CD4-positive, alpha-beta memory T cell (primary cell): ENCODE results near the gene PKN2. TPM values are rescaled to one million over a fixed set of nuclear protein-coding genes. Genes with fewer than 3 reads are reported as not detected.

Experiments used
- CTCF ChIA-PET: fragments of 350-600 bp; sonication (Branson Sonifier 250); formaldehyde crosslinking; loops from one replicate; lab custom pipeline; 2021; ENCODE audit warnings: inconsistent platforms; ENCODE audit not compliant: partially characterized antibody; lab: Charles Lee
- POLR2A ChIA-PET: fragments of 350-600 bp; sonication (Branson Sonifier 250); formaldehyde crosslinking; loops from one replicate; lab custom pipeline; 2021; ENCODE audit not compliant: partially characterized antibody; lab: Charles Lee
- DNase-seq, 5 donors: peaks; one replicate each; pipeline versions ENCODE4 v3.0.0 to v3.0.0-alpha.2; 2020 to 2022; ENCODE audit warnings: mixed read lengths in 1 of 5
- H3K27ac ChIP-seq: one replicate; pipeline ENCODE4 v1.7.0; 2013; ENCODE audit warnings: low read depth, low read length
- H3K27me3 ChIP-seq: 2 replicates; pipeline ENCODE4 v1.7.0; 2013; ENCODE audit warnings: mild to moderate bottlenecking, low read length, moderate library complexity; ENCODE audit not compliant: insufficient read depth
- H3K36me3 ChIP-seq: 2 replicates; pipeline ENCODE4 v1.7.0; 2013; ENCODE audit warnings: mild to moderate bottlenecking, low read length, moderate library complexity; ENCODE audit not compliant: insufficient read depth
- H3K4me1 ChIP-seq: 2 replicates; pipeline ENCODE4 v1.7.0; 2013; ENCODE audit warnings: mild to moderate bottlenecking, low read length, moderate library complexity; ENCODE audit not compliant: insufficient read depth
- H3K4me3 ChIP-seq, 2 donors: one replicate each; pipeline ENCODE4 v1.7.0; 2013; ENCODE audit warnings: low read length in 2 of 2, mild to moderate bottlenecking in 1 of 2
- H3K9me3 ChIP-seq, 2 donors: one replicate each; pipeline ENCODE4 v1.7.0; 2013; ENCODE audit warnings: low read length in 2 of 2, control low read depth in 1 of 2; ENCODE audit not compliant: control insufficient read depth in 1 of 2
- H3K27ac Mint-ChIP-seq, 7 donors: one replicate each; pipeline ENCODE4 v1.8.0; 2020 to 2021; ENCODE audit warnings: mixed read lengths in 7 of 7, mild to moderate bottlenecking in 6 of 7, inconsistent platforms in 3 of 7, moderate library complexity in 3 of 7
- H3K27me3 Mint-ChIP-seq, 2 donors: one replicate each; pipeline ENCODE4 v1.8.0; 2020 to 2021; ENCODE audit warnings: mixed read lengths in 2 of 2
- H3K36me3 Mint-ChIP-seq, 2 donors: one replicate each; pipeline ENCODE4 v1.8.0; 2020 to 2021; ENCODE audit warnings: mixed read lengths in 2 of 2, inconsistent platforms in 1 of 2, mild to moderate bottlenecking in 1 of 2
- H3K4me1 Mint-ChIP-seq, 4 donors: one replicate each; pipeline ENCODE4 v1.8.0; 2020 to 2021; ENCODE audit warnings: mixed read lengths in 4 of 4, mild to moderate bottlenecking in 1 of 4
- H3K4me3 Mint-ChIP-seq, 8 donors: one replicate each; pipeline ENCODE4 v1.8.0; 2020 to 2021; ENCODE audit warnings: mixed read lengths in 8 of 8, mild to moderate bottlenecking in 7 of 8, moderate library complexity in 6 of 8, inconsistent platforms in 3 of 8
- H3K9me3 Mint-ChIP-seq, 8 donors: one replicate each; pipeline ENCODE4 v1.8.0; 2020 to 2021; ENCODE audit warnings: mixed read lengths in 8 of 8, mild to moderate bottlenecking in 5 of 8, inconsistent platforms in 3 of 8, moderate library complexity in 1 of 8
- intact Hi-C: fragments of 100-400 bp; cut with micrococcal nuclease; formaldehyde crosslinking; loops from one replicate; pipeline ENCODE4 v1.15.1; 2023
- polyA plus RNA-seq, 2 donors: library from polyadenylated mRNA; unstranded; fragments of 300-500 nt; fragmentation: Illumina TruSeq; gene quantifications; one replicate each; pipeline ENCODE4 v1.2.3, GENCODE V29; 2021
- total RNA-seq, 2 experiments: library from RNA; stranded (reverse); gene quantifications; one replicate each; pipeline ENCODE4 v1.2.3, GENCODE V29; 2021

PKN2 gene
- total and polyA plus RNA-seq, 4 experiments from 2014 or later, result 6.0 to 42.0 (median 23.3) TPM

DNA sequence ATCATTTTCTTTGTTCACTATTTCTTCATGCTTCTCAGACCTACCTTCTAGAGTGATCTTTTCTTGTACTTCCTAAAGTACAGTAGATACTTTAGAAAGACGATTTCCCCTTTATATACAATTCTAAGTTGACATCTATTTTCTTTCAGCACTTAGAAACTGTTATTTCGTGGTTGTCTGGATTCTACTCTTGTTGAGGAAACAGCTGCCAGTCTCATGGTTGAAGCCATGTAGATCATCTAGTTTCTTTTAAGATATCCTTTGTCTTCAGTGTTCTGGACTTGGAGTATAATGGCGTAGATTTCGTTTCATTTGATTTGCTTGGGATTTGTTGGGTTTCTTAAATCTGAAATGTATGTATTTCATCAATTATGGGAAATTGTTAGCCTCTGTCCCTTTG, 67.6 kb downstream of the PKN2 start:
- H3K27ac Mint-ChIP-seq, result no peak overlapping the region
- peaks cover 0 to 8% (median 4%) of the 10 kb centered on the region in 4 donors for H3K4me1 Mint-ChIP-seq
- H3K9me3 Mint-ChIP-seq, result peaks cover 0 to 3% (median 0%) of the 10 kb centered on the region in 8 donors
- peaks cover 8 to 22% of the 10 kb centered on the region in 2 donors for H3K36me3 Mint-ChIP-seq
- no peaks in the 10 kb centered on the region for H3K4me1 ChIP-seq
- no peaks in the 10 kb centered on the region for H3K36me3 ChIP-seq
- CTCF ChIA-PET, result no interaction called here
- H3K4me3 Mint-ChIP-seq, result no peak overlapping the region
- no peaks in the 10 kb centered on the region for H3K9me3 ChIP-seq
- H3K27me3 ChIP-seq, result no peaks in the 10 kb centered on the region
- no peaks in the 10 kb centered on the region for H3K27me3 Mint-ChIP-seq
- no peak overlapping the region for H3K27ac ChIP-seq
- no peak for DNase-seq
- intact Hi-C loops, result no loop called here
- POLR2A ChIA-PET, result no interaction called here
- H3K4me3 ChIP-seq, result no peak overlapping the region

DNA sequence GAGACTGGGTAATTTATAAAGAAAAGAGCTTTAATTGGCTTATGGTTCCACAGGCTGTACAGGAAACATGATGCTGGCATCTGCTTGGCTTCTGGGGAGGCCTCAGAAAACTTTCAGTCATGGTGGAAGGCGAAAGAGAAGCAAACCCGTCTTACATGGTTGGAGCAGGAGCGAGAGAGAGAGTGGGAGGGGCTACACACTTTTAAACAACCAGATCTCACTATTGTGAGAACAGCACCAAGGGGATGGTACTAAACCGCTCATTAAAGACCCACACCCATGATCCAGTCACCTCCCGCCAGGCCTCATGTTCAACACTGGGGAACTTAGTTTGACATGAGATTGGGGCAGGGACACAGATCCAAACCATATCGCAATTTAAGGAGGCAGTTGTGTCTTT, 69.4 kb downstream of the PKN2 start:
- POLR2A ChIA-PET, result interaction anchor here (1.2 kb wide), 1 partner anchor 17 kb away, joined by 3 read pairs; no protein-coding TSS in a partner anchor
- Mint-ChIP-seq H3K36me3 (peaks cover 11 to 23% of the 10 kb centered on the region in 2 donors), H3K27me3 (no peaks in the 10 kb centered on the region), H3K9me3 (peaks cover 0 to 3% (median 0%) of the 10 kb centered on the region in 8 donors), H3K4me3 (no peak overlapping the region), H3K27ac (peak overlapping the region in 1 of 7 donors; percentile 36), H3K4me1 (peaks cover 0 to 8% (median 4%) of the 10 kb centered on the region in 4 donors)
- no peak overlapping the region for H3K4me3 ChIP-seq
- intact Hi-C loops, result no loop called here
- CTCF ChIA-PET, result interaction anchor here (0.6 kb wide), 1 partner anchor 523 kb away, joined by 3 read pairs; no protein-coding TSS in a partner anchor
- no peaks in the 10 kb centered on the region for H3K4me1 ChIP-seq
- H3K27me3 ChIP-seq, result no peaks in the 10 kb centered on the region
- H3K9me3 ChIP-seq, result no peaks in the 10 kb centered on the region
- no peak overlapping the region for H3K27ac ChIP-seq
- DNase-seq, result no peak
- no peaks in the 10 kb centered on the region for H3K36me3 ChIP-seq

DNA sequence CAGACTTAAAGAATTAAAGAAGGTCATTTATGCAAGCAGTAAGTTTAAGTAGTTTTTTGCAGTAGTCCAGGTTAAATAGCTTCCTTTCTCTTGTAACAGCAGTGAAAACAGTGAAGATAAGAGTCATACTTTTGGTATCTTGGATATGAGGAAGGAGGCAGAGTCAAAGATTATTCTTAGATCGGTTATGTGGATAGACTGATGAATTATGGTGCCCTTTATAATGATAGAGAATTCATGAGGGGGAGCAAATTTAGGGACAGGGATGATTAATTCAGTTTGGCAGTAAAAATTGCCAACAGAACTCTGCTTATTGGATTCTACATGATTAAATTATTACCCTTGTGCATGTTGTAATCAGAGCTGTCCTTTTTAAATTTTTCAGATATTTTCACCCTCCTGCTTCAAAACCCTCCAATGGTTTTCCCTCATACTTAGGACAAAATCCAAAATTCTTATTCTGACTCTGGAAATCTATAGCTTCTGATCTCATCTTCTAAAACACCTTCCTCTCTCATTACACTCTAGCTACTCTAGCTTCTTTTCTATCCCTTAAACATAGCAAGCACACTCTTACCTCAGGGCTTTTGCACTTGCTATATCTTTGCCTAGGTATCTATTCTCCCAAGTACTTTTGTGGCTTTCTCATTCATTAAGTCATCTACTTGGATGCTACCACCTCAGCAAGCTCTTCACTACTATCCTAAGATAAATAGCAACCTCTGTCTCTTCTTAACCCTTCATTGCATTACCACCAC, 79.8 kb downstream of the PKN2 start:
- Mint-ChIP-seq H3K9me3 (no peaks in the 10 kb centered on the region), H3K4me3 (no peak overlapping the region), H3K27ac (peak overlapping the region in 4 of 7 donors; percentile 2 to 83 (median 9)), H3K4me1 (peaks cover 4 to 25% (median 11%) of the 10 kb centered on the region in 4 donors), H3K27me3 (no peaks in the 10 kb centered on the region), H3K36me3 (peaks cover 27 to 31% of the 10 kb centered on the region in 2 donors)
- Histone ChIP-seq H3K27me3 (no peaks in the 10 kb centered on the region), H3K9me3 (no peaks in the 10 kb centered on the region), H3K36me3 (peaks cover 3% of the 10 kb centered on the region), H3K27ac (no peak overlapping the region), H3K4me3 (no peak overlapping the region), H3K4me1 (no peaks in the 10 kb centered on the region)
- ChIA-PET CTCF (no interaction called here), POLR2A (no interaction called here)
- DNase-seq, result no peak
- intact Hi-C loops, result loop anchor here (10.0 kb wide), 1 partner anchor 109 kb away; no protein-coding TSS in a partner anchor

DNA sequence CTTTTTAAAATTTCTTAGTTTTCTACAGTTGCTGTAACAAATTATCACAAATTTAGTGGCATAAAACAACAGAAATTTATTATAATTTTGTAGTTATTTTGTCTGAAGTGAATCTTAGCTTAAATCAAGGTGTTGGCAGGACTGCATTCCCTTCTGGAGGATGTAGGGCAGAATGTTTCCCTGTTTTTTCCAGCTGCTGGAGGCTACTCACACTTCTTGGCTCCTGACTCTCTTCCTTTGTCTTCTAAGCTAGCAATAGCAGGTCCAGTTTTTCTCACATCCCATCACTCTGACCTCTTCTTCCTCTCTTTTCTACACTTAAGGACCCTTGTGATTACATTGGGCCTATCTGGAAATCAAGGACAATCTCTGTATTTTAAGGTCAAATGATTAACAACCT, 84.1 kb downstream of the PKN2 start:
- no peaks in the 10 kb centered on the region for H3K9me3 Mint-ChIP-seq
- POLR2A ChIA-PET, result no interaction called here
- peaks cover 33 to 36% of the 10 kb centered on the region in 2 donors for H3K36me3 Mint-ChIP-seq
- no peaks in the 10 kb centered on the region for H3K27me3 Mint-ChIP-seq
- peaks cover 4 to 22% (median 8%) of the 10 kb centered on the region in 4 donors for H3K4me1 Mint-ChIP-seq
- peaks cover 4% of the 10 kb centered on the region for H3K36me3 ChIP-seq
- H3K27me3 ChIP-seq, result no peaks in the 10 kb centered on the region
- CTCF ChIA-PET, result no interaction called here
- intact Hi-C loops, result loop anchor here (10.0 kb wide), 1 partner anchor 113 kb away; no protein-coding TSS in a partner anchor
- DNase-seq, result no peak
- peak overlapping the region in 3 of 7 donors; percentile 48 to 75 (median 50) for H3K27ac Mint-ChIP-seq
- H3K4me3 ChIP-seq, result no peak overlapping the region
- H3K4me1 ChIP-seq, result no peaks in the 10 kb centered on the region
- H3K27ac ChIP-seq, result no peak overlapping the region
- no peak overlapping the region for H3K4me3 Mint-ChIP-seq
- no peaks in the 10 kb centered on the region for H3K9me3 ChIP-seq

DNA sequence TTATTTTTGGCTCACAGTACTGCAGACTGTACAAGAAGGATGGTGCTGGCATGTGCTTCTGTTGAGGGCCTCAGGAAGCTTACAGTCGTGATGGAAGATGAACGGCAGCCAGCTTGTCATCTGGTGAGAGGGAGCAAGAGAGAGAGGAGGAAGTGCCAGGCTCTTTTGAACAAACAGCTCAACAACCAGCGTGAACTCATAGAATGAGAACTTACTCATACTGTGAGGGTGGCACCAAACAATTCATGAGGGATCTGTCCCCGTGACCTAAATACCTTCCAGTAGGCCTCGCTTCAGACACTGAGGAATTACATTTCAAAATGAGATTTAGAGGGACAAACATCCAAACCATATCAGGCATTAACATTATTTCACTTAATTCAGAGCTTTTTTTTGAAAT, 84.7 kb downstream of the PKN2 start:
- Histone ChIP-seq H3K36me3 (peaks cover 4% of the 10 kb centered on the region), H3K9me3 (no peaks in the 10 kb centered on the region), H3K27me3 (no peaks in the 10 kb centered on the region), H3K27ac (no peak overlapping the region), H3K4me3 (no peak overlapping the region), H3K4me1 (no peaks in the 10 kb centered on the region)
- CTCF ChIA-PET, result interaction anchor here (0.9 kb wide), 1 partner anchor 109 kb away, joined by 3 read pairs; no protein-coding TSS in a partner anchor
- DNase-seq, result no peak
- Mint-ChIP-seq H3K9me3 (no peaks in the 10 kb centered on the region), H3K4me3 (no peak overlapping the region), H3K36me3 (peaks cover 34 to 40% of the 10 kb centered on the region in 2 donors), H3K4me1 (peaks cover 0 to 16% (median 7%) of the 10 kb centered on the region in 4 donors), H3K27ac (peak overlapping the region in 4 of 7 donors; percentile 48 to 73 (median 60)), H3K27me3 (no peaks in the 10 kb centered on the region)
- intact Hi-C loops, result loop anchor here (10.0 kb wide), 1 partner anchor 114 kb away; no protein-coding TSS in a partner anchor
- POLR2A ChIA-PET, result no interaction called here

DNA sequence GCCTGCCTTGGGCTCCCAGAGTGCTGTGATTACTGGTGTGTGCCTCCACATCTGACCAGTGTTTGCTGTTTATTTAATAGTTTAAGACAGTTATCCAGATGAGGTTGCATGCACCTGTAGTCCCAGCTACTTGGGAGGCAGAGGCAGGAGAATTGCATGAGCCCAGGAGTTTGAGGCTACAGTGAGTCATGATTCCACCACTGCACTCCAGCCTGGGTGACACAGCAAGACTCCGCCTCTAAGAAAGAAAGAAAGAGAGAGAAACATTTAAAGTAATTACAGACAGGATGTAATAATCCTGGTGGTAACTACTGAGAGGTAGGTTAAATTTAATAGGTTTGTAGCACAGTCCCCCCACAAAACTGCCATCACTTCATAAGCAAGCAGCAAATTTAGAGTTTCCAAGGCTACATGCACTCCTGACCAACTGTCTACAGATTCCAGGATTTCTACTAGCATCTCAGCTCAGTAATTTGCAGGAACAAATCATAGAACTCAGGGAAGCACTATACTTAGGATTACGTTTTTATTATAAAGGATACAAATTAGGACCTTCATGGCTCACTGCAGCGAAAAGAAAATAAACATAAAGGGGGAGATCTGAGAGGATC, 89.6 kb downstream of the PKN2 start:
- peaks cover 64 to 72% of the 10 kb centered on the region in 2 donors for H3K36me3 Mint-ChIP-seq
- Histone ChIP-seq H3K4me1 (no peaks in the 10 kb centered on the region), H3K4me3 (no peak overlapping the region), H3K36me3 (peaks cover 22% of the 10 kb centered on the region), H3K27ac (no peak overlapping the region), H3K27me3 (no peaks in the 10 kb centered on the region), H3K9me3 (no peaks in the 10 kb centered on the region)
- H3K27ac Mint-ChIP-seq, result peak overlapping the region in 3 of 7 donors; percentile 1 to 84 (median 6)
- intact Hi-C loops, result no loop called here
- POLR2A ChIA-PET, result no interaction called here
- no peak overlapping the region for H3K4me3 Mint-ChIP-seq
- CTCF ChIA-PET, result no interaction called here
- no peaks in the 10 kb centered on the region for H3K27me3 Mint-ChIP-seq
- H3K4me1 Mint-ChIP-seq, result peaks cover 0 to 4% (median 1%) of the 10 kb centered on the region in 4 donors
- H3K9me3 Mint-ChIP-seq, result no peaks in the 10 kb centered on the region
- no peak for DNase-seq

DNA sequence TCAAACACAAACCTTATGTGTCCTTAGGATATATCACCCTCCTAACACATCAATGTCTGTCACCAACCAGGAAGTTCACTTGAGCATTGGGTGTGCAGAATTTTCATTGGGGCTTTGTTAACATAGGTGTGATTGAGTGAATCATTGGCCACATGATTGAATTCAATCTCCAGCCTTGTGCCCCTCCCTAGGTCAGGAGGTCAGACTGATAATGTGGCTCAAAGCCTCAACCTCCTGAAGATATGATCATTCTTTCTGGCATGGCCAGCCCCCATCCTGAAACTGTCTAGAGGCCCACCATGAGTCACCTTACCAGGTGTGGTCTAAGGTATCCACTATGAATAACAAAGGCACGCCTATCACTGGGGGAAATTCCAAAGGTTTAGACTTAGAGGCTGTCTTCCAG, 90.1 kb downstream of the PKN2 start:
- CTCF ChIA-PET, result no interaction called here
- H3K9me3 ChIP-seq, result no peaks in the 10 kb centered on the region
- H3K36me3 Mint-ChIP-seq, result peaks cover 64 to 71% of the 10 kb centered on the region in 2 donors
- no peak for DNase-seq
- no peaks in the 10 kb centered on the region for H3K4me1 ChIP-seq
- peak overlapping the region in 1 of 7 donors; percentile 1 for H3K27ac Mint-ChIP-seq
- no peak overlapping the region for H3K4me3 Mint-ChIP-seq
- no peak overlapping the region for H3K27ac ChIP-seq
- no peak overlapping the region for H3K4me3 ChIP-seq
- no peaks in the 10 kb centered on the region for H3K27me3 ChIP-seq
- no peaks in the 10 kb centered on the region for H3K27me3 Mint-ChIP-seq
- H3K9me3 Mint-ChIP-seq, result no peaks in the 10 kb centered on the region
- peaks cover 0 to 4% (median 0%) of the 10 kb centered on the region in 4 donors for H3K4me1 Mint-ChIP-seq
- POLR2A ChIA-PET, result no interaction called here
- intact Hi-C loops, result no loop called here
- H3K36me3 ChIP-seq, result peaks cover 20% of the 10 kb centered on the region
